ENCODE measurements around the gene GNAS. TPM values are rescaled to one million over a fixed set of nuclear protein-coding genes. Genes with fewer than 3 reads are reported as not detected.

The GNAS gene
- total RNA-seq, 1 experiment from 2014 or later: 1,551 TPM

DNA sequence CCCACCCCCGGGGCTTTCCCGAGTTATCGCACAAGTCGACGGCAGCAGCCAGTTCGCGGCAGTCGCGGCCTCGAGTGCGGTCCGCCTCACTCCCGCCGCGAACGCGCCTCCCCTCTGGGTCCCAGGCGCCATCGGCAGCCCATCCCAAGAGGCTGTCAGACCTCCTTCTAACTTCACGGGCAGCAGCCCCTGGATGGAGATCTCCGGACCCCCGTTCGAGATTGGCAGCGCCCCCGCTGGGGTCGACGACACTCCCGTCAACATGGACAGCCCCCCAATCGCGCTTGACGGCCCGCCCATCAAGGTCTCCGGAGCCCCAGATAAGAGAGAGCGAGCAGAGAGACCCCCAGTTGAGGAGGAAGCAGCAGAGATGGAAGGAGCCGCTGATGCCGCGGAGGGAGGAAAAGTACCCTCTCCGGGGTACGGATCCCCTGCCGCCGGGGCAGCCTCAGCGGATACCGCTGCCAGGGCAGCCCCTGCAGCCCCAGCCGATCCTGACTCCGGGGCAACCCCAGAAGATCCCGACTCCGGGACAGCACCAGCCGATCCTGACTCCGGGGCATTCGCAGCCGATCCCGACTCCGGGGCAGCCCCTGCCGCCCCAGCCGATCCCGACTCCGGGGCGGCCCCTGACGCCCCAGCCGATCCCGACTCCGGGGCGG, 1.6 kb downstream of the GNAS start:
- no peak for DNase-seq (ENCODE audit: low read depth)

DNA sequence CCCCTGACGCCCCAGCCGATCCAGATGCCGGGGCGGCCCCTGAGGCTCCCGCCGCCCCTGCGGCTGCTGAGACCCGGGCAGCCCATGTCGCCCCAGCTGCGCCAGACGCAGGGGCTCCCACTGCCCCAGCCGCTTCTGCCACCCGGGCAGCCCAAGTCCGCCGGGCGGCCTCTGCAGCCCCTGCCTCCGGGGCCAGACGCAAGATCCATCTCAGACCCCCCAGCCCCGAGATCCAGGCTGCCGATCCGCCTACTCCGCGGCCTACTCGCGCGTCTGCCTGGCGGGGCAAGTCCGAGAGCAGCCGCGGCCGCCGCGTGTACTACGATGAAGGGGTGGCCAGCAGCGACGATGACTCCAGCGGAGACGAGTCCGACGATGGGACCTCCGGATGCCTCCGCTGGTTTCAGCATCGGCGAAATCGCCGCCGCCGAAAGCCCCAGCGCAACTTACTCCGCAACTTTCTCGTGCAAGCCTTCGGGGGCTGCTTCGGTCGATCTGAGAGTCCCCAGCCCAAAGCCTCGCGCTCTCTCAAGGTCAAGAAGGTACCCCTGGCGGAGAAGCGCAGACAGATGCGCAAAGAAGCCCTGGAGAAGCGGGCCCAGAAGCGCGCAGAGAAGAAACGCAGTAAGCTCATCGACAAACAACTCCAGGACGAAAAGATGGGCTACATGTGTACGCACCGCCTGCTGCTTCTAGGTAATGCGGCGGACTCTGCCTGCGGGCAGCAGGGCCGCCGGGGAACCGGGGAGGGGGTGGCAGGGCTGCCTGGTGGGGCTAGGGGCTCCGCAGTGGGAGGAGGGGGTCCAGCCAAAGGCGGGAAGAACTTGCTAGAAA, 2.3 kb downstream of the GNAS start:
- no peak for DNase-seq (ENCODE audit: low read depth)

DNA sequence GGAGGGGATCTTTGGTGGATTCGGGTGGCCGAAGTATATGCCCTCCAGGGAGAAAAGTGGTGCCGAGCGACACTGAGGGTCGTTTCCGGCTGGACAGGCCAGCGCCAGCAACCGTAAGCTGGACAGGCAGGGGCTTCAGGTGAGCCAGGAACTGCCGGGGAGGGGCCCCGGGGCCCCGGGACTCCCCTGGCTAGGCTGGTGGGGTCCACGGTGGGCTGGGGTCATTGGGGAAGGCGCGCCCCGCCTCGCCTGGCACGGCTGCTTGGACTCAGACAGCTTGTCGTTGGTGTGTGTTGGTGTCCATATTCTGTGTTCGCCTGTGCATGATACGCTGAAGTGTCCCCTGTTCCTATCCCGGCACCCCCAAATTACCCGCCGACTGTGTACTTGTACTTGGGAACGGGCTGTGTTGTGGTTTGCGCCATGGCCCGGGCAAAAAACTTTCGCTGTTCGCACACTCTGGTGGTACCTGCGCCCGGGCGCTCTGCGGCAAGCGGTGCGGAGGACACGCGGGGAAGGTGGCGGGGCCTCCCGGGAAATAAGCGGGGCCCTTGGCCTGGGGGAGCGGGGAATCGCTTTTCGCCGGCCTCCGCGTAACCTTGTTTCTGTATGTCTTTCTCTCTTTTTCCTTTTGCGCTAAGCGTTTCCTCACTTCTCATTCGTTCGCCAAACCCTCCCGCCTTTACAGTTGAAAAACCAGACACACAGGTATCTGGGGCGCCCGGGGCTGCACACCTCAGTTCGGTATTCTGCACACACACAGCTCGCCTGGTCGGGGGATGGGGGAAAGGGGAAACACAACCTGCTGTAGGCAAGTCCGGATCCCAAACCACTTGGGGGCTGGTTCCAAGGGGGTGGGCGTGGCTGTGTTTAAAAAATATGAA, 3.2 kb downstream of the GNAS start:
- DNase-seq (ENCODE audit: low read depth): no peak

DNA sequence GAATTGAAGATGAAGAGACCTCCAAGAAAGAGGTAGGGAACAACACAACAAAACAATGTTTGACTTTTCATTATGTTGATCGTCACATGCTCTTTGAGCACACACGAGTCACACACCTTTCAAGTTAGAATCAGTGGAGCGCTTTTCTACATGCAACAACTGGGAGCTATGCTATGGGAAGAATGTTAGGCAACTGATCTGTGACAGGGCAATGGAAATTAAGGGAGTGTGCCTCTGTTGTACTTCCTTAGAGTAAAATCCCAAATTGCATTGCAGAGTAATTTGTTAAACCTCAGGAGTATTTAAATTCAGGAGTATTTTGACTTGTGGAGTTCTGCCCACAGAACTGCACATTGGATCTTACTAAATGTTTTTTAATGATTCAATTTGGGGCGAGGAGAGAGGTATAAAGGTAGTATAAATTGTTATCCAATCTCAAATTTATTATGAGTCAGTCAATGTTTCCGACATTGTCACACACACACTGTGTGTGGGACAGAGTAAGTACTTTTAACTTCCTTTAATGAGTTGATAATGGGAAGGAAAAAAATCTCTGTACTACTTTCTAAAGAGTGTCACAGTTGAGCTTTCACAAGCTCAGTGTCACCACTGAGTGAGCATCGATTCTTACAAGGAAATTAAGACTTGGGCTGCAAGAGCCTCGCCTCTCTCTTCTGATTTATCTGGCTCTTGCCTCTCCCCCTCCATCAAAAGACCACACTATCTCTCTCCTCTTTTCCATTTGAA, 10.7 kb downstream of the GNAS start:
- DNase-seq (ENCODE audit: low read depth): no peak

DNA sequence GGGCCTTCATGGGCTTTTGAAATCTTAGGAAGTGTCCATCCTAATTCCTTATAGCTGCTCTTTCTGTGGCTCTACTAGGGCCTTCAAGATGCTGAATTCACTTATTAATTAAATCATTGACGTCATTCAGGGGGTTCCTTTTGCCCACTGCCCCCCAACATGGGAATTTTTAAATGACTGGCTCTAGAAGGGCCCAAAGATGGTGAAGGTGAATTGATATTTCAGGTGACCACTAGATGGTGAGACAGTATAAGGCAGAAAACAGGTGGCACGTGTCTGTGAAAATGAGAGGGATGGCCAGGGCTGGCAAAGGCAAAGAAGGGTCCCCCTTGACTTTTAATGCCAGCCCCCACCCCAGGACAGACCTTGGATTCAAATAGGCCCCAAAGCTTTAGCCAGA, 11.8 kb downstream of the GNAS start:
- peak; percentile 25 for DNase-seq (ENCODE audit: low read depth)

DNA sequence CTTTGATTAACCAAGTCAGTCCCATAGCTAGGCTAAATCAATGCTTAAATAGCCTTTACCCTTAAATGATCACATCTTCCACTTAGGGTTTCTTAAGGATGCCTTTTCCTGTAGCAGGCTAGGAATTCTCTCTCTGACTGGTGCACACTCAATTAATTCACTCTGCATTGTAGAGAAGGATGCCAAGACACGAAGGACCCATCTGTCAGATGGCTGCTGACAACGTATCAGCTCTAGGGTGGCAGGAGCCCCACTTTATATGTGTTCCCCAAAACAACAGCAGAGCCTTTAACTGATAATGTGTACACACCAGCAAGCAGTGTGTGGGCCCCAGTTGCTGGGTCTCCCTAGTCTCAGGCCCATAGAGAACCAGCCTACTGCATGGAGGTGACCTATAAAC, 13.3 kb downstream of the GNAS start:
- no peak for DNase-seq (ENCODE audit: low read depth)

DNA sequence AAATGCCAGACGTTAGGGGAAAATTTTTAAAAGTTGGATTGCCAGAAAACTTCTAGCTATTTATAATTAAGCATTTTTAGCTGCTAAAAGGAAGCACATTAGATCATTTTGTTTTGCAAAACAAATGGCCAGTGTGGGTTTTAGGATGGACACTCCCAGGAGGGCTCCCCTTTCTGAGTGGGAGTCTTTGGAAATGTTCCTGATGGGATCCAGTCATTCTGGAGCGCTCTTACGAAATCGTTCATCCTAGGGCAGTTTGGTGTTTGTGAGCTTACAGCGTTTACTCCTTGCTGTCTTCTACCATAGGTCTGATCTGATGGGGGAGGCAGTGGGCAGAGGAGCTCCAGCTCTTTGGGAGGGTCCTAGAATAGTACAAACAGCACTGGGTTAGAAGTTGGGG, 14.7 kb downstream of the GNAS start:
- DNase-seq (ENCODE audit: low read depth): no peak

DNA sequence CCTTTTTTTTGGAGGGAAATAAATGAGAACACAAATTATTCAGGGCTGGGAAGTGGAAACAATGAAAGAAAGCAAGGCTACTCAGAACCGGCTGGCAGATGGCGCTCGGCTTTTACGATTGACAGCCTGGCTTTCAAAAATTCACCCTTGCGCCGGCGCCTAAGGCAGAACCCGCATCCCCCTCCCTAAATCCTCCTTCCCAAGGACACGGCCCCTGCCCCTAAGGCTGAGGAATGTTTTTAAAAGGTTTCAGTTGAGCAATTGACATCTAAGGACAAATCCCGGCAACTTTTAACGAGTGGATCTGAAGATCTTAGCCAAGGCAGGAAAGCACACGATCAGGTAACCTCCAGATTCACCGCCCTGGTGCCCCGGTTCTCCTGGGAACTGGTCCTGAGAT, 16.3 kb downstream of the GNAS start:
- DNase-seq (ENCODE audit: low read depth): peak; percentile 36

DNA sequence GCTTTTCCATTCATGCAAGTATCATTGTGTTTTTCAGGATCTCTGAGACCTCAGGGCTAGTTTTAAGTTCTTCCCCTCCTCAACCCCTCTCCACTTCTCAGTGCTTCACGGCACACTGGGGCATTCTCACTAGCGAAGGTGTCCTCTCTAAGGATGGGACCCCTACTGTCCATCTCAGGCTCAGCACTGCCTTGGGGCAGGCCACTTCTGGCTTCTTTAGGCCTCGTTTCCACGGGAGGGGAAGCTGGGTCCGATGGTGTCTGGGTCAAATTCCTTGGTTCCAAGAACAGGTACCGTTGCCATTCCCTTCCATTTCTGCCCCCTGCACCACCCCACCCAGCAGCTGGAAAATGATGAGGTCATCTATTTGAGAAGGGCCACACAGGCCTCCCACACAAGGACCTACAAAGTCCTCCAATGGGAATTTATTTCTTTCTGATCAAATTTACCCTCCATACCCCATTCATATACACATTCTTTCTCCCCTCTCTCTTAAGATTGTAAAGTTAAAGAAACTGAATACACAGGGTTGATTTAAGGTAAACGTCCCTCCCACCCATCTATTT, 17.2 kb downstream of the GNAS start:
- no peak for DNase-seq (ENCODE audit: low read depth)

DNA sequence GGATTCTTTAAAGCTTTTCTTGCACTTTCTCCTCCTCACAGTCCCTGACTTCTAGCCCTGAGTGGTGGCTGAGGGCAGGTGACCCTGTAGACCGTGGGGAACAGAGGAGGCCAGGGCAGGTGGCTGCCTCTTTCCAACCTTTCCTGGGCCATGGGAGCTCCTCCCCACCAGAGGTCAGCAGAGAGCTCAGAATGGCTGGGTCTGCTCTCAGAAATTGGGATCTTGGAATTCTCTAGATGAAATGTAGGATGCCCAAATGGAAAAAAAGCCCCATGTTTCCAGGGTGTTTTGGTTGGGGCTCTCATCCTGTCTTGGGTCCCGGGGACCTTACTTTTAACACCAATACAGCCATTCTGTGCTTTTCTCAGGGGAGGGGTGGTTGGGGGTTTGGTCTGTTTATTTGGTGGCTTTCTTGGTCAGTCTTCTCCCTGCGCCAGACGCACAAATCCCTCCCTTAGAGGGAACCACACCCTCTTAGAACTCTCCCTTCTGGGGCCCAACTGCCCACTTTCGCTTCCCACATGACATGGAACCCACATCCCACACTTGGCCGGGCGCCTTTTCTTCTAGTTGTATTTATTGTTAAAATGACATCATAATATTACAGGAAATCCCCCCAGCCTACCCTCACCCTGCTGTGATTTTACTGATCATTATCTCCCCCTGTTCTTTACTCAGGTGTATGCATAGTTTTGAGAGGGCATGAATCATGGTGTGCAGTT, 17.9 kb downstream of the GNAS start:
- peak; percentile 72 for DNase-seq (ENCODE audit: low read depth)

DNA sequence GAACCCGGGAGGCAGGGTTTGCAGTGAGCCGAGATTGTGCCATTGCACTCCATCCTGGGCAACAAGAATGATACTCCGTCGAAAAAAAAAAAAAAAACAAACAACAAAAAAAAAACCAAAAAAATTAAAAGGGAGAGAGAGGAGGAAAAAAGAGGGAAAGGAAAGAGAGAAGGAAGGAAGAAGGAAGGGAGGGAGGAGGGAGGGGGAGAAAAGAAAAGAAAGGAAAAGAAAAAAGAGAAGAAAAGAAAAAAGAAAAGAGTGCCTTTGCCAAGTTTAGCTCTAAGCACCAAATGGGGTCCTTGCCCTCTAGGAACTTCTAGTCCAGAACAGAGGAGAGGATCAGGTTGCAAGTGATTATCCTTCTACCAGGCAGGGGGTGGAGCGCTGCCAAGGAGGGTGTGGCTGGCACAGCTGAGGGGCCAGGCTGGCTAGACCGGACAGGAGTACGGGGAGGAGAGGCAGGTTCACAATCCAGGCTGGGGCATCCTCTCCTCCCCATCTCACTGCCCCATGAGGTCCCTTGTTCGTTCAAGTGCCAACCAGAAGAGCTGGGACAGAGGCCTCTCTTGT, 19.1 kb downstream of the GNAS start:
- DNase-seq (ENCODE audit: low read depth): no peak

DNA sequence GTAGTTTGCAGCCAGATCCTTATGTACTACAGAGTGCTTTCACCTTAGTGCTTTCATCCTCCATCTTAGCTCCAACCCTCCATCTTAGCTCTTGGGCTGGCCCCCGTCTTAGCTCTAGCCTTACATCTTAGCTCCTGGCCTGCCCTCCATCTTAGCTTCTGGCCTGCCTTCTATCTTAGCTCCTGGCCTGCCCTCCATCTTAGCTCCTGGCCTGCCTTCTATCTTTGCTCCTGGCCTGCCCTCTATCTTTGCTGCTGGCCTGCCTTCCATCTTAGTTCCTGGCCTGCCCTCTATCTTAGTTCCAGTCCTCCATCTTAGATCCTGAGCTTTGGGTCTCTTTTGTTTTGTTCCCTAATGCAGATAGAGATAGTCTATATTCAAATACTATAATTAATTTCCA, 22.0 kb downstream of the GNAS start:
- DNase-seq (ENCODE audit: low read depth): no peak

DNA sequence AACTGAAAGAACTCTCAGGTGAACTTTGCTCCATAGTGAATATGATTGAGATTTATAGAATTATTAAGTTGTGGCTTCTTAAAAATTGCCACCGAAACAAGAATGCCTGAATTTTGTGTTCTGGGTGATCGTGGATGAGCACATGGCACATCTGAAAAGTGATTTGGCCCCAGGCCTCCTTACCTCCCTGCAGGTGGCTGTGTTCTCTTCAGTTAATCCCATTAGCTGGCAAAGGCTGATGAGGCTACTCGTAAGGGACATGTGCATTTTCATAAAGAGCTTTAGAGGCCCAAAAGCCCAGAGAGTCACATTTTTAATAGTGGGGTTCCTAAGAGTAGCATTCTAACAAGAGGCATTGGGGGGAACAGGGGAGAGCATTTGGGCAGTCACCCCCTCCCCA, 22.6 kb downstream of the GNAS start:
- no peak for DNase-seq (ENCODE audit: low read depth)

DNA sequence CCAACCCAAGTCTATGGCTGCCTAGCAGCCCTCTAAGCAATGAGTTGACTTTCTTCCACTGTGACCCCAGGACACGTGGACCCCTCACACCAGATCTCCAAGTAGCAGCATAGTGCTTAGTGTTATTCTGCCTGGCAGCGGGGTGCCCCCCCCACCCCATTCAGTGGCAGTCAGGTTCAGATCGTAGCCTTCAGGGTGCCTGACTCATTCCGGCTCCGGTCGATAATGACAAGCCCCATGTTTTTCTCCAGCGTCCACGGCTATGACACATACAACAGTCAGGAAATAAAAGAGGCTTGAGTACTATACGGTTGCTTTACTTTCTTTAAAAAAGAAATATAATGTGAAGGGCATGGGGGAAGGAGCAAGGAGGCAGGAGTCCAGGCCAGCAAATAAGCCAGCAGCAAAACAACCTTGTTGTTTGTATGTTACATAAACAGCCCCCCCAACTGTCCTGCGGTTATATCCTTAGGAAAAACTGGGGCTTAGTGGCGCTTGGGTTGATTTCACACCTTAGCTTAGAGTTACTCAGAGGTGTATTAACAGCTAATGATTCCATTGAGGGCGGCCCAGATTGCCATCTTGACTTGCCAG, 23.1 kb downstream of the GNAS start:
- peak; percentile 94 for DNase-seq (ENCODE audit: low read depth)

DNA sequence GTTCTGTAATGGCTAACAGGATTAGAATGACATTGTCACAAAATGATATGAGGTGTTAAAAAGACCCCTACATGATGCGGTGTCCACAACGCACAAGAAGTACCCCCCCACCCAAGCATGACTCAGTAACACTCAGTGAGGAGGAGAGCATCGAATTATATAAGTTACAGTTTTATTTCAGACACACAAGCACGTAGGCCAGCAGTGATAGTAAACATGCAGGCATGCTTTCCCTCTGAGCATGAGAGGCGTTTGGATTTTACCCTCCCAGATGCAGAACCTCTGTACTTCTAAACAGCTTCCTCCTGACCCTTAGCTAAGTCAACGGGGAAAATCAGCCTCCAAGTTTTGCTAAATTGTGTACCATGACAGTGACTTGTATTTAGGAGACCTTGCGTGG, 23.9 kb downstream of the GNAS start:
- DNase-seq (ENCODE audit: low read depth): no peak

DNA sequence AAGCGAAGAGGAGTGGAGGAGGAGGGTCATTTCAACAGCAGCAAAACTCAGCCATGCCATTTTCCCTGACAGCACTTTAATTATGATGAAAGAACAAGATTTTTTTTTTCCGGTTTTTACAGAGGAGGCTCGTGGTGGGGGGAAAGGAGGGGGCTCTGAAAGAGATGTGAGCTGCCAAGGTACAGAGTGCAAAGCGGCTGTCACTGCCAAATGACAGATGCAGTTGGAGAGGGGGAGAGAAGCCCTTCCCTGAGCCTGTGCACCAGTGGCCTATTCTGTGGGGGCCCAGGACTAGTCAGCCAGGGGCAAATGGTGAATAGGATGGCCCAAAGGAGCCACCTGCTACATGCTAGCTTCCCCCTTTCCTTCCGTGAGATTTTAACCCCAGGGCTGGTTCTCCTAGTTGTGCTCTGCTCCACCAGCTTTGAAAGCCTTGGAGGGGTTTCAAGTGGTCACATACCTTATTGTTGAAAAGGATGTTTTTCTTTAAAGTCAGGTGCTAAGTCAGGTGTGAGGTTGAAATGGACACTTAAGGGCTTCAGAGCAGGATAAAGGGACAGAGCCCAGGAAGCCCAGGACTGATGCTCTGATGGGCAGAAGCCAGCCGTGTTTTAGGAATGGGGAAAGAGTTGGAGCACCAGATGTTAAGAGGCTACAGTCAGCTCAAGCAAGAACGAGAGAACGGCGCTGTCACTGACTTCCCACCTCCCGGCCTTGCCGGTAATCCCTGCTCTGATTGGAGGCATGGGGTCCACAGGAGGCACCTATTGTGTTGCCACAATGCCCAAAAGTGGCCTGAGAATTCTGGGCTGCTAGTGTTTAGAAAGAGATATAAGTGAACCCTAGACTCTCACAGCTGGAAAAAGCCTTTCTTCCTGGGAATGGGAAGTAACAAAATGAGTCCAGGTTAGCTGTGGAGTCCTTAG, 24.8 kb downstream of the GNAS start:
- DNase-seq (ENCODE audit: low read depth): no peak

DNA sequence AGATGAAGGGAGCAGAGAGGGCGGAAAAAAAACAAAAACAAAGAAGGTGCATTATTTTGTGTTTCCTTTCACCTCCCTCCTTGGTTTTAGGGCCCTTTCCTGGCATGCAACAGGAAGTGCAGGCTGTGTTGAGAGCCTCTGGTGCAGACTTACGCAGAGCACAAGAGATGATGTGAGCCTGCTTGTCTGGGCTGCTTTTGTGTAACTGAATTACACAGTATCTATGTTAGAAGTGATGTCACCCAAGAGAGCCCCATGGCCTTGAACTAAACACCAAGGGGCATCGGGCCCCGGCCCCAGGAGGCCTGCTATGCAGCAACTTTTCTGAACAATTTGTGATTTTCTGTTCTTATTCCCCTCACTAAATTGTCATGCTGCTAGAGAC, 25.5 kb downstream of the GNAS start:
- DNase-seq (ENCODE audit: low read depth): no peak

DNA sequence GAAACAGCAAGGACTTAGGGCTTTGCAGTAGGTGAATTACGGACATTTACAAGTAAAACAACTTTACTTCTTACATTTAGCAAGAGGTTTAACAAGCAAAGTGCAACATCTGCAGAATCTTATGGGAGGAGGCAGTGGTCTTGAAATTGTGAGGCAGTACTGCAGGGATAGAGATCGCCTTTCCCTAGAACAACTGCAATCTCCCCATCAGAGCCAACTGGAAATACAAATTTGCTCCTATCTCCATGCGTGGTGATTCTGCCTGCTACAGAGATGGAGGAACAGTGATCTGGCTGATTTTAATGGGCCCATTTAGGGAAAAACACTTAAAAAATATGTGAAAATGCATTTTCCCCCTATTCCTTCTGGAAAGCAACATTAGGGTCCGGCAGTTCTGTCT, 25.9 kb downstream of the GNAS start:
- DNase-seq (ENCODE audit: low read depth): no peak

DNA sequence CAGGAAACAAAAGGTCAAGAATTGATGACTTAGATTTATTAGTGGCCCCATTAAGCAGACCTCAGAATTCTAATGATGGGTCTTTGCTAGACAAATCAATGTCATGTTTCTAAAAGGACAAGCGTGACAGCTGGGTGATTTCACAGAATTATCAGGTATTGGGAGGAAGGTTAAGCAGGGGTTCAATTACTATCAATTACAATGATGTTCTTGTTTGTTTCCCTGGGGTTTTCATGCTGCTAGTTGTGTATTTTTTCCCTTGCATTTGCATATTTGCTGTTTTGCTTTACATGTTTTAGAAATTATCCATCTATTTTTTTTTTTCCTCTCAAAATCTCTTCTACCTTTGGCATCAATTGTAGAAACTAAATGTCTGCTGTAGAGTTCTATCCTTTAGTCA, 27.9 kb downstream of the GNAS start:
- DNase-seq (ENCODE audit: low read depth): no peak

Measured in M059J (cell line).